Measurements from ENCODE around the gene SNX13. TPM values are rescaled to one million over a fixed set of nuclear protein-coding genes. Genes with fewer than 3 reads are reported as not detected.

Gene SNX13
- total RNA-seq, 1 donor from 2014 or later: 41.9 TPM

- DNase-seq (ENCODE audit: low read depth): no peak
- Histone ChIP-seq H3K36me3 (ENCODE audit: control insufficient read depth, insufficient read depth, low read length) (no peaks in the 10 kb centered on the region), H3K27me3 (ENCODE audit: control insufficient read depth, insufficient read depth, low read length) (no peaks in the 10 kb centered on the region), H3K4me3 (ENCODE audit: low read depth, low read length) (no peak overlapping the region)
- TF ChIP-seq, protein P1, sequence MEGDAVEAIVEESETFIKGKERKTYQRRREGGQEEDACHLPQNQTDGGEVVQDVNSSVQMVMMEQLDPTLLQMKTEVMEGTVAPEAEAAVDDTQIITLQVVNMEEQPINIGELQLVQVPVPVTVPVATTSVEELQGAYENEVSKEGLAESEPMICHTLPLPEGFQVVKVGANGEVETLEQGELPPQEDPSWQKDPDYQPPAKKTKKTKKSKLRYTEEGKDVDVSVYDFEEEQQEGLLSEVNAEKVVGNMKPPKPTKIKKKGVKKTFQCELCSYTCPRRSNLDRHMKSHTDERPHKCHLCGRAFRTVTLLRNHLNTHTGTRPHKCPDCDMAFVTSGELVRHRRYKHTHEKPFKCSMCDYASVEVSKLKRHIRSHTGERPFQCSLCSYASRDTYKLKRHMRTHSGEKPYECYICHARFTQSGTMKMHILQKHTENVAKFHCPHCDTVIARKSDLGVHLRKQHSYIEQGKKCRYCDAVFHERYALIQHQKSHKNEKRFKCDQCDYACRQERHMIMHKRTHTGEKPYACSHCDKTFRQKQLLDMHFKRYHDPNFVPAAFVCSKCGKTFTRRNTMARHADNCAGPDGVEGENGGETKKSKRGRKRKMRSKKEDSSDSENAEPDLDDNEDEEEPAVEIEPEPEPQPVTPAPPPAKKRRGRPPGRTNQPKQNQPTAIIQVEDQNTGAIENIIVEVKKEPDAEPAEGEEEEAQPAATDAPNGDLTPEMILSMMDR (IDR thresholded peaks at IDR 0.05; ENCODE audit: insufficient read depth, low read length, poor library complexity, severe bottlenecking): no peak
Observed at GRCh38 chr7:17931069-17931468, 9.2 kb downstream of the SNX13 start.

GRCh38 chr7:17930546-17930945 is 9.7 kb downstream of the SNX13 start:
- H3K27me3 ChIP-seq (ENCODE audit: control insufficient read depth, insufficient read depth, low read length): no peaks in the 10 kb centered on the region
- H3K4me3 ChIP-seq (ENCODE audit: low read depth, low read length): no peak overlapping the region
- DNase-seq (ENCODE audit: low read depth): no peak
- H3K36me3 ChIP-seq (ENCODE audit: control insufficient read depth, insufficient read depth, low read length): no peaks in the 10 kb centered on the region
- TF ChIP-seq, protein P1 (IDR thresholded peaks at IDR 0.05; ENCODE audit: insufficient read depth, low read length, poor library complexity, severe bottlenecking): no peak

DNA sequence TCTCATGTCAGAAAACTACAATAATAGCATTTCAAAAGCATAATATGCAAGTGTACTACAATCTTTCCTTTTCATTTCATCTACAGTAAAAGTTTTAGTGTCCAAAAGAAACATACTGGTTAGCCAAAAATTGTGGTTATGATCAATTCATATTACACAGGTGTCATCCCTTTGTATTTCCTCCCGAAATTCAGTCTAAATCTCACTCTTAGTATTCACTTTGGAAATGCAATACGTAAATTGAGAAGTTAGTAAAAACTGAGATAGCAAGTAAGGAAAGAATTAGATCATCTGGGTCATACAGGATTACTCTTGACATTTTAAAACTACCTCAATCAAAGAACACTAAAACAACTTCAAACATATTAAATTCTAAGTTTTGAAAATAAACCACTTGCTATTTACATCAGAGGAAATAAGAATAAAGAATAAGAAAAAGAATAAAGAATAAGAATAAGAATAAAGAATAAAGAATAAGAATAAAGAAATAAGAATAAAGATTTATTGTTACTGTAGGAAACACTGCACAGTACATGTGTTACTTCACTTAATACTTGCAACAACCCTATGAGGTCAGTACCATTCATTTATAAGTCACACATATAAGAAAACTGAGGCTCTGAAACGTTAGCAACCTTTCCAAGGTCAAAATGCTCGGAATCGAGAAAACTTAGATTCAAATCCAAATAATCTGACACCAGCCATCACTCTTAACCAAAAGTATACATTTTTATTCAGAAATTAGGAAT is 10.5 kb downstream of the SNX13 start:
- DNase-seq (ENCODE audit: low read depth): no peak
- no peak overlapping the region for H3K4me3 ChIP-seq (ENCODE audit: low read depth, low read length)
- no peaks in the 10 kb centered on the region for H3K36me3 ChIP-seq (ENCODE audit: control insufficient read depth, insufficient read depth, low read length)
- TF ChIP-seq, protein P1 (IDR thresholded peaks at IDR 0.05; ENCODE audit: insufficient read depth, low read length, poor library complexity, severe bottlenecking): no peak
- no peaks in the 10 kb centered on the region for H3K27me3 ChIP-seq (ENCODE audit: control insufficient read depth, insufficient read depth, low read length)

- H3K4me3 ChIP-seq (ENCODE audit: low read depth, low read length): no peak overlapping the region
Observed at GRCh38 chr7:17928055-17928454, 12.2 kb downstream of the SNX13 start.

GRCh38 chr7:17921857-17922416 is 18.4 kb downstream of the SNX13 start:
- DNase-seq (ENCODE audit: low read depth): no peak

More at GRCh38 chr7:17928055-17928454, 12.2 kb downstream of the SNX13 start:
- Histone ChIP-seq H3K27me3 (ENCODE audit: control insufficient read depth, insufficient read depth, low read length) (no peaks in the 10 kb centered on the region), H3K36me3 (ENCODE audit: control insufficient read depth, insufficient read depth, low read length) (no peaks in the 10 kb centered on the region)
- TF ChIP-seq, protein P1 (IDR thresholded peaks at IDR 0.05; ENCODE audit: insufficient read depth, low read length, poor library complexity, severe bottlenecking): no peak
- DNase-seq (ENCODE audit: low read depth): no peak

More at GRCh38 chr7:17921857-17922416, 18.4 kb downstream of the SNX13 start:
- Histone ChIP-seq H3K27me3 (ENCODE audit: control insufficient read depth, insufficient read depth, low read length) (no peaks in the 10 kb centered on the region), H3K36me3 (ENCODE audit: control insufficient read depth, insufficient read depth, low read length) (no peaks in the 10 kb centered on the region), H3K4me3 (ENCODE audit: low read depth, low read length) (no peak overlapping the region)
- TF ChIP-seq, protein P1 (IDR thresholded peaks at IDR 0.05; ENCODE audit: insufficient read depth, low read length, poor library complexity, severe bottlenecking): no peak

All from kidney epithelial cell (primary cell).